HepG2 (cell line): Measurements from ENCODE around the gene SRP9. TPM values are rescaled to one million over a fixed set of nuclear protein-coding genes. Genes with fewer than 3 reads are reported as not detected.

ENCODE experiments used
- AHDC1 ChIP-seq: sonication (generic); formaldehyde crosslinking; IDR thresholded peaks from 2 replicates; pipeline ENCODE4 v1.5.1; 2020; ENCODE audit warnings: mild to moderate bottlenecking, missing genetic modification reagents, borderline replicate concordance
- FLYWCH1 ChIP-seq: sonication (generic); formaldehyde crosslinking; IDR thresholded peaks from 2 replicates; pipeline ENCODE4 v1.8.1; 2023; ENCODE audit warnings: mild to moderate bottlenecking, missing genetic modification reagents
- KDM2A ChIP-seq: sonication (generic); formaldehyde crosslinking; IDR thresholded peaks from 2 replicates; pipeline ENCODE4 v1.4.0; 2020; ENCODE audit warnings: low read depth, missing genetic modification reagents, borderline replicate concordance
- KMT2B ChIP-seq: IDR thresholded peaks from 2 replicates; pipeline ENCODE4 v1.6.1; 2016; ENCODE audit warnings: missing genetic modification reagents, missing compliant biosample characterization
- MED1 ChIP-seq: sonication (generic); formaldehyde crosslinking; IDR thresholded peaks from 2 replicates; pipeline ENCODE4 v1.4.0; 2020; ENCODE audit warnings: missing genetic modification reagents
- TCF7L2 ChIP-seq: IDR thresholded peaks from 2 replicates; pipeline ENCODE4 v1.6.1; 2011; ENCODE audit warnings: mild to moderate bottlenecking, low read depth, low read length, moderate library complexity
- ZBTB7B ChIP-seq: sonication (generic); formaldehyde crosslinking; IDR thresholded peaks from 2 replicates; pipeline ENCODE4 v1.4.0; 2020; ENCODE audit warnings: missing genetic modification reagents
- ZIK1 ChIP-seq: sonication (generic); formaldehyde crosslinking; IDR thresholded peaks from 2 replicates; pipeline ENCODE4 v1.5.0; 2020; ENCODE audit warnings: mild to moderate bottlenecking, low read depth, missing genetic modification reagents, borderline replicate concordance
- ZNF569 ChIP-seq: sonication (generic); formaldehyde crosslinking; IDR thresholded peaks from 2 replicates; pipeline ENCODE4 v1.5.0; 2020; ENCODE audit warnings: mild to moderate bottlenecking, missing genetic modification reagents, moderate library complexity, borderline replicate concordance
- polyA plus RNA-seq, 8 experiments: library from polyadenylated mRNA; depleted of rRNA in 3 of 8; stranded (reverse) in 7 of 8; unstranded in 1 of 8; fragments of >200 nt; fragmentation: Illumina TruSeq in 4 of 8; extraction: Trizol in 4 of 8; gene quantifications; 2 replicates each; pipeline versions ENCODE4 v1.2.1 to v1.2.3, GENCODE V29; 2011 to 2016; ENCODE audit warnings: low read depth in 4 of 8, missing spikeins in 1 of 8, mixed read lengths in 1 of 8; ENCODE audit not compliant: insufficient read depth in 1 of 8
- total RNA-seq, 5 experiments: library from RNA; depleted of rRNA; stranded (reverse); fragments of >200 nt; fragmentation: Illumina TruSeq; extraction: Trizol; gene quantifications; 2 replicates each; pipeline ENCODE4 v1.2.3, GENCODE V29; 2016; ENCODE audit warnings: low read depth in 1 of 5
- TF ChIP-seq, protein P1 (sequence below): sonication (generic); formaldehyde crosslinking; IDR thresholded peaks from 2 replicates; pipeline ENCODE4 v1.4.0; 2020; ENCODE audit warnings: missing genetic modification reagents
- TF ChIP-seq, protein P2 (sequence below): sonication (generic); formaldehyde crosslinking; IDR thresholded peaks from 2 replicates; pipeline ENCODE4 v1.5.0; 2020; ENCODE audit warnings: missing genetic modification reagents

The SRP9 gene
- total and polyA plus RNA-seq, 2 of the 13 experiments (the other 11 are each of a cell fraction or from before 2014, with no cell fraction given), result 251 to 307 TPM

GRCh38 chr1:225767634-225768540 is 9.7 kb upstream of the SRP9 start (continued):
- TF ChIP-seq AHDC1 (CRISPR knock-in tag) (peak; percentile 10; the same call in 1 of the 2 replicates), FLYWCH1 (CRISPR knock-in tag) (no peak), TCF7L2 (peak; percentile 67), ZBTB7B (CRISPR knock-in tag) (peak; percentile 86), MED1 (CRISPR knock-in tag) (peak; percentile 76), ZIK1 (CRISPR knock-in tag) (no peak), KMT2B (CRISPR knock-in tag) (no peak), ZNF569 (CRISPR knock-in tag) (no peak), KDM2A (peak; percentile 19; the same call in 1 of the 2 replicates)
- TF ChIP-seq, protein P1, sequence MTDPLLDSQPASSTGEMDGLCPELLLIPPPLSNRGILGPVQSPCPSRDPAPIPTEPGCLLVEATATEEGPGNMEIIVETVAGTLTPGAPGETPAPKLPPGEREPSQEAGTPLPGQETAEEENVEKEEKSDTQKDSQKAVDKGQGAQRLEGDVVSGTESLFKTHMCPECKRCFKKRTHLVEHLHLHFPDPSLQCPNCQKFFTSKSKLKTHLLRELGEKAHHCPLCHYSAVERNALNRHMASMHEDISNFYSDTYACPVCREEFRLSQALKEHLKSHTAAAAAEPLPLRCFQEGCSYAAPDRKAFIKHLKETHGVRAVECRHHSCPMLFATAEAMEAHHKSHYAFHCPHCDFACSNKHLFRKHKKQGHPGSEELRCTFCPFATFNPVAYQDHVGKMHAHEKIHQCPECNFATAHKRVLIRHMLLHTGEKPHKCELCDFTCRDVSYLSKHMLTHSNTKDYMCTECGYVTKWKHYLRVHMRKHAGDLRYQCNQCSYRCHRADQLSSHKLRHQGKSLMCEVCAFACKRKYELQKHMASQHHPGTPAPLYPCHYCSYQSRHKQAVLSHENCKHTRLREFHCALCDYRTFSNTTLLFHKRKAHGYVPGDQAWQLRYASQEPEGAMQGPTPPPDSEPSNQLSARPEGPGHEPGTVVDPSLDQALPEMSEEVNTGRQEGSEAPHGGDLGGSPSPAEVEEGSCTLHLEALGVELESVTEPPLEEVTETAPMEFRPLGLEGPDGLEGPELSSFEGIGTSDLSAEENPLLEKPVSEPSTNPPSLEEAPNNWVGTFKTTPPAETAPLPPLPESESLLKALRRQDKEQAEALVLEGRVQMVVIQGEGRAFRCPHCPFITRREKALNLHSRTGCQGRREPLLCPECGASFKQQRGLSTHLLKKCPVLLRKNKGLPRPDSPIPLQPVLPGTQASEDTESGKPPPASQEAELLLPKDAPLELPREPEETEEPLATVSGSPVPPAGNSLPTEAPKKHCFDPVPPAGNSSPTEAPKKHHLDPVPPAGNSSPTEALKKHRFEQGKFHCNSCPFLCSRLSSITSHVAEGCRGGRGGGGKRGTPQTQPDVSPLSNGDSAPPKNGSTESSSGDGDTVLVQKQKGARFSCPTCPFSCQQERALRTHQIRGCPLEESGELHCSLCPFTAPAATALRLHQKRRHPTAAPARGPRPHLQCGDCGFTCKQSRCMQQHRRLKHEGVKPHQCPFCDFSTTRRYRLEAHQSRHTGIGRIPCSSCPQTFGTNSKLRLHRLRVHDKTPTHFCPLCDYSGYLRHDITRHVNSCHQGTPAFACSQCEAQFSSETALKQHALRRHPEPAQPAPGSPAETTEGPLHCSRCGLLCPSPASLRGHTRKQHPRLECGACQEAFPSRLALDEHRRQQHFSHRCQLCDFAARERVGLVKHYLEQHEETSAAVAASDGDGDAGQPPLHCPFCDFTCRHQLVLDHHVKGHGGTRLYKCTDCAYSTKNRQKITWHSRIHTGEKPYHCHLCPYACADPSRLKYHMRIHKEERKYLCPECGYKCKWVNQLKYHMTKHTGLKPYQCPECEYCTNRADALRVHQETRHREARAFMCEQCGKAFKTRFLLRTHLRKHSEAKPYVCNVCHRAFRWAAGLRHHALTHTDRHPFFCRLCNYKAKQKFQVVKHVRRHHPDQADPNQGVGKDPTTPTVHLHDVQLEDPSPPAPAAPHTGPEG (CRISPR knock-in tag), result no peak
- TF ChIP-seq, protein P2, sequence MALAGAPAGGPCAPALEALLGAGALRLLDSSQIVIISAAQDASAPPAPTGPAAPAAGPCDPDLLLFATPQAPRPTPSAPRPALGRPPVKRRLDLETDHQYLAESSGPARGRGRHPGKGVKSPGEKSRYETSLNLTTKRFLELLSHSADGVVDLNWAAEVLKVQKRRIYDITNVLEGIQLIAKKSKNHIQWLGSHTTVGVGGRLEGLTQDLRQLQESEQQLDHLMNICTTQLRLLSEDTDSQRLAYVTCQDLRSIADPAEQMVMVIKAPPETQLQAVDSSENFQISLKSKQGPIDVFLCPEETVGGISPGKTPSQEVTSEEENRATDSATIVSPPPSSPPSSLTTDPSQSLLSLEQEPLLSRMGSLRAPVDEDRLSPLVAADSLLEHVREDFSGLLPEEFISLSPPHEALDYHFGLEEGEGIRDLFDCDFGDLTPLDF (CRISPR knock-in tag), result no peak
